Sigmoid colon (tissue), 7 donors: ENCODE measurements around the gene AMBN. TPM values are rescaled to one million over a fixed set of nuclear protein-coding genes. Genes with fewer than 3 reads are reported as not detected.

Experiments
- DNase-seq: peaks from one replicate; pipeline ENCODE4 v3.0.0-alpha.2; 2019
- H3K27ac ChIP-seq, 4 donors: fragments of 200-600 bp; sonication (generic); one replicate each; pipeline ENCODE4 v1.5.1; 2016 to 2019; ENCODE audit warnings: mild to moderate bottlenecking in 1 of 4
- H3K27me3 ChIP-seq, 3 donors: fragments of 200-600 bp; sonication (generic); one replicate each; pipeline ENCODE4 v1.5.1; 2019; ENCODE audit warnings: mild to moderate bottlenecking in 1 of 3
- H3K36me3 ChIP-seq, 4 donors: fragments of 200-600 bp; sonication (generic); one replicate each; pipeline ENCODE4 v1.5.1; 2016 to 2019
- H3K4me1 ChIP-seq, 4 donors: fragments of 200-600 bp; sonication (generic); one replicate each; pipeline ENCODE4 v1.5.1; 2017 to 2019
- H3K4me3 ChIP-seq, 4 donors: fragments of 200-600 bp; sonication (generic); one replicate each; pipeline ENCODE4 v1.5.1; 2017 to 2019; ENCODE audit warnings: mild to moderate bottlenecking in 2 of 4, moderate library complexity in 1 of 4
- H3K9me3 ChIP-seq, 4 donors: fragments of 200-600 bp in 3 of 4; sonication (generic) in 3 of 4; one replicate each; pipeline versions ENCODE4 v1.5.1 to v1.6.1; 2013 to 2019
- CTCF ChIP-seq, 4 experiments: fragments of 450-650 bp in 3 of 4; fragments of 200-600 bp in 1 of 4; IDR thresholded peaks; one replicate each; pipeline ENCODE4 v1.5.1; 2016 to 2019; ENCODE audit warnings: antibody characterized with exemption in 4 of 4, mild to moderate bottlenecking in 3 of 4, moderate library complexity in 2 of 4
- EP300 ChIP-seq, 4 donors: sonication (generic); formaldehyde crosslinking; IDR thresholded peaks; one replicate each; pipeline ENCODE4 v1.6.1; 2017; ENCODE audit warnings: antibody characterized with exemption in 4 of 4
- POLR2A ChIP-seq, 2 donors: fragments of 450-650 bp; IDR thresholded peaks; one replicate each; pipeline ENCODE4 v1.6.1; 2016; ENCODE audit warnings: antibody characterized with exemption in 2 of 2, mild to moderate bottlenecking in 2 of 2, moderate library complexity in 2 of 2
- POLR2AphosphoS5 ChIP-seq, 4 donors: sonication (generic); formaldehyde crosslinking; IDR thresholded peaks; one replicate each; pipeline ENCODE4 v1.6.1; 2017; ENCODE audit warnings: antibody characterized with exemption in 4 of 4
- WGBS, 2 donors: extraction: QIAGEN DNeasy Blood & Tissue Kit; methylation state at CpG; one replicate each; pipeline ENCODE4 v1.1.7; 2013; 5-methylcytosine and 5-hydroxymethylcytosine counted together
- intact Hi-C: fragments of 100-400 bp; cut with DNase I; formaldehyde crosslinking; loops from one replicate; pipeline ENCODE4 v1.15.1; 2023
- polyA plus RNA-seq, 3 donors: library from polyadenylated mRNA; stranded (reverse); fragments of 200-250 nt; gene quantifications; one replicate each; pipeline ENCODE4 v1.2.3, GENCODE V29; 2013
- total RNA-seq, 4 donors: library from RNA; depleted of rRNA; stranded (reverse); fragments of >200 nt; gene quantifications; one replicate each; pipeline ENCODE4 v1.1.0, GENCODE V29; 2016
- donor health status: healthy with polysubstance abuse.
- donor health status: Bipolar disorder and iron deficiency.
- donor health status: healthy.

The AMBN gene
- total and polyA plus RNA-seq, 7 donors = not detected

- no peak for DNase-seq
- no peak overlapping the region for H3K27ac ChIP-seq
- TF ChIP-seq EP300 (IDR thresholded peaks at IDR 0.05) = no peak
- no peak for TF ChIP-seq POLR2AphosphoS5 (IDR thresholded peaks at IDR 0.05)
- TF ChIP-seq CTCF (IDR thresholded peaks at IDR 0.05) = no peak
- no peak for TF ChIP-seq POLR2A (IDR thresholded peaks at IDR 0.05)
- no peaks in the 10 kb centered on the region for H3K9me3 ChIP-seq
- H3K4me1 ChIP-seq = peaks cover 0 to under 1% (median 0%) of the 10 kb centered on the region in 4 donors
- no peaks in the 10 kb centered on the region for H3K36me3 ChIP-seq
- no peak overlapping the region for H3K4me3 ChIP-seq
- 49 to 63% methylated on average over 8 of the region's 8 CpGs for WGBS, 2 donors
- intact Hi-C loops = no loop called here
- no peaks in the 10 kb centered on the region for H3K27me3 ChIP-seq
These were observed 28.0 kb upstream of the AMBN start for GRCh38 chr4:70564033-70564432.

GRCh38 chr4:70570796-70571195, 21.3 kb upstream of the AMBN start:
- WGBS, 2 donors = 81 to 91% methylated on average over 2 of the region's 2 CpGs
- intact Hi-C loops = no loop called here

GRCh38 chr4:70571772-70572171, 20.3 kb upstream of the AMBN start:
- H3K27me3 ChIP-seq = no peaks in the 10 kb centered on the region
- intact Hi-C loops = no loop called here
- no peak overlapping the region for H3K27ac ChIP-seq
- no peak for TF ChIP-seq POLR2AphosphoS5 (IDR thresholded peaks at IDR 0.05)
- no peak for TF ChIP-seq EP300 (IDR thresholded peaks at IDR 0.05)
- TF ChIP-seq CTCF (IDR thresholded peaks at IDR 0.05) = no peak
- TF ChIP-seq POLR2A (IDR thresholded peaks at IDR 0.05) = no peak
- 53 to 56% methylated on average over 2 of the region's 2 CpGs for WGBS, 2 donors
- no peak for DNase-seq
- no peaks in the 10 kb centered on the region for H3K4me1 ChIP-seq
- H3K36me3 ChIP-seq = no peaks in the 10 kb centered on the region
- H3K4me3 ChIP-seq = no peak overlapping the region
- H3K9me3 ChIP-seq = no peaks in the 10 kb centered on the region

More at GRCh38 chr4:70570796-70571195, 21.3 kb upstream of the AMBN start:
- H3K4me3 ChIP-seq = no peak overlapping the region
- DNase-seq = no peak
- H3K27me3 ChIP-seq = no peaks in the 10 kb centered on the region
- H3K36me3 ChIP-seq = no peaks in the 10 kb centered on the region
- H3K27ac ChIP-seq = no peak overlapping the region
- no peaks in the 10 kb centered on the region for H3K9me3 ChIP-seq
- H3K4me1 ChIP-seq = no peaks in the 10 kb centered on the region
- TF ChIP-seq EP300 (IDR thresholded peaks at IDR 0.05) (no peak), POLR2AphosphoS5 (IDR thresholded peaks at IDR 0.05) (no peak), POLR2A (IDR thresholded peaks at IDR 0.05) (no peak), CTCF (IDR thresholded peaks at IDR 0.05) (no peak)

DNA sequence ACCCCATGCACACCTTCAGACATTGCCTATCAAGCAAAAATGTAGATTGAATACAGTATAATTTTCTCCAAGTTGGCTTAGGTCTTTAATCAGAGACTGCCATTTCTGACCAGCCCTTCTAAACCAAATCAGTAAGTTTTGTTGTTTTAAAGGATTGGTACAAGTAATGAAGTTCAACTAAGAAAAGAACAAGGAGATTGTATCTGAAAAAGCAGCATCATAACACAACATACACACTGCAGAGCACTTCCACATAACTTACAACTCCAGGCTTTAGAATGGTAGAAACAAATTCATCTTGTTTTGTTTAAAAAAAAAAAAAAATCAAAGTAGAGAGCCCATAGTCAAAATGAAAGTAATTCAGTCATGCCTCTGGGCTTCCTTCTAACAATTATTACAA, 16.1 kb upstream of the AMBN start:
- no peak overlapping the region for H3K4me3 ChIP-seq
- H3K4me1 ChIP-seq = no peaks in the 10 kb centered on the region
- no peak overlapping the region for H3K27ac ChIP-seq
- no peaks in the 10 kb centered on the region for H3K27me3 ChIP-seq
- no peak for TF ChIP-seq CTCF (IDR thresholded peaks at IDR 0.05)
- no peak for TF ChIP-seq POLR2AphosphoS5 (IDR thresholded peaks at IDR 0.05)
- TF ChIP-seq EP300 (IDR thresholded peaks at IDR 0.05) = no peak
- TF ChIP-seq POLR2A (IDR thresholded peaks at IDR 0.05) = no peak
- no peak for DNase-seq
- H3K36me3 ChIP-seq = no peaks in the 10 kb centered on the region
- intact Hi-C loops = no loop called here
- no peaks in the 10 kb centered on the region for H3K9me3 ChIP-seq

- no peak for TF ChIP-seq EP300 (IDR thresholded peaks at IDR 0.05)
- TF ChIP-seq POLR2AphosphoS5 (IDR thresholded peaks at IDR 0.05) = no peak
- TF ChIP-seq POLR2A (IDR thresholded peaks at IDR 0.05) = no peak
- no peak for TF ChIP-seq CTCF (IDR thresholded peaks at IDR 0.05)
- Histone ChIP-seq H3K36me3 (no peaks in the 10 kb centered on the region), H3K27ac (no peak overlapping the region), H3K4me3 (no peak overlapping the region), H3K4me1 (no peaks in the 10 kb centered on the region), H3K9me3 (no peaks in the 10 kb centered on the region), H3K27me3 (no peaks in the 10 kb centered on the region)
- DNase-seq = no peak
- intact Hi-C loops = no loop called here
- WGBS, 2 donors = 17 to 51% methylated on average over 6 of the region's 6 CpGs
These were observed 14.7 kb upstream of the AMBN start for GRCh38 chr4:70577220-70577927.
